Spleen (tissue), 11 donors: ENCODE results near the gene PTCD3. TPM values are rescaled to one million over a fixed set of nuclear protein-coding genes. Genes with fewer than 3 reads are reported as not detected.

Source experiments
- DNase-seq: peaks from one replicate; pipeline ENCODE4 v3.0.0-alpha.2; 2020
- H3K27ac ChIP-seq, 8 donors: fragments of 200-600 bp; sonication (generic) in 7 of 8; 1 replicate in 4 of 8; 2 replicates in 4 of 8; pipeline versions ENCODE4 v1.5.0 to v1.8.0; 2016 to 2021; ENCODE audit warnings: inconsistent platforms in 4 of 8, mild to moderate bottlenecking in 4 of 8, moderate library complexity in 1 of 8
- H3K27me3 ChIP-seq, 7 donors: fragments of 200-600 bp; sonication (generic) in 6 of 7; replicated peaks in 1 of 7; 1 replicate in 4 of 7; 2 replicates in 3 of 7; pipeline versions ENCODE4 v1.5.0 to v1.8.0; 2016 to 2021; ENCODE audit warnings: inconsistent platforms in 3 of 7, mild to moderate bottlenecking in 1 of 7
- H3K36me3 ChIP-seq, 6 donors: fragments of 200-600 bp; sonication (generic) in 5 of 6; 1 replicate in 4 of 6; 2 replicates in 2 of 6; pipeline versions ENCODE4 v1.5.0 to v1.8.0; 2016 to 2021; ENCODE audit warnings: inconsistent platforms in 2 of 6
- H3K4me1 ChIP-seq, 6 donors: fragments of 200-600 bp; sonication (generic) in 5 of 6; 1 replicate in 3 of 6; 2 replicates in 3 of 6; pipeline versions ENCODE4 v1.5.0 to v1.8.0; 2016 to 2021; ENCODE audit warnings: inconsistent platforms in 3 of 6
- H3K4me3 ChIP-seq, 8 donors: fragments of 200-600 bp; sonication (generic) in 7 of 8; 1 replicate in 4 of 8; 2 replicates in 4 of 8; pipeline versions ENCODE4 v1.5.0 to v1.8.0; 2016 to 2021; ENCODE audit warnings: inconsistent platforms in 4 of 8, mild to moderate bottlenecking in 4 of 8, moderate library complexity in 2 of 8
- H3K9me3 ChIP-seq, 8 donors: fragments of 200-600 bp; sonication (generic) in 7 of 8; 1 replicate in 4 of 8; 2 replicates in 4 of 8; pipeline versions ENCODE4 v1.5.0 to v1.8.0; 2016 to 2021; ENCODE audit warnings: inconsistent platforms in 4 of 8
- CTCF ChIP-seq, 11 experiments: fragments of 200-600 bp in 7 of 11; fragments of 450-650 bp in 4 of 11; sonication (generic) in 4 of 11; IDR thresholded peaks in 8 of 11; conservative IDR thresholded peaks in 3 of 11; 1 replicate in 7 of 11; 2 replicates in 4 of 11; pipeline versions ENCODE4 v1.4.0 to v1.8.0; 2016 to 2021; ENCODE audit warnings: antibody characterized with exemption in 11 of 11, inconsistent platforms in 4 of 11, mild to moderate bottlenecking in 1 of 11
- POLR2A ChIP-seq, 3 donors: fragments of 450-650 bp; IDR thresholded peaks; one replicate each; pipeline ENCODE4 v1.5.1; 2017; ENCODE audit warnings: antibody characterized with exemption in 3 of 3, mild to moderate bottlenecking in 1 of 3
- POLR2AphosphoS5 ChIP-seq, 3 donors: sonication (generic); formaldehyde crosslinking; IDR thresholded peaks; one replicate each; pipeline ENCODE4 v1.5.1; 2017; ENCODE audit warnings: antibody characterized with exemption in 3 of 3
- WGBS, 5 donors: extraction: QIAGEN DNeasy Blood & Tissue Kit in 3 of 5; methylation state at CpG; one replicate each; pipeline versions ENCODE4 v1.1.5 to v1.1.7; 2013 to 2018; 5-methylcytosine and 5-hydroxymethylcytosine counted together
- intact Hi-C: fragments of 100-400 bp; cut with DNase I; formaldehyde crosslinking; loops from one replicate; pipeline ENCODE4 v1.15.0; 2023; ENCODE audit warnings: low total_unique reads
- polyA plus RNA-seq, 3 donors: library from polyadenylated mRNA; stranded (reverse); fragments of 200-250 nt; gene quantifications; one replicate each; pipeline ENCODE4 v1.2.1, GENCODE V29; 2013
- total RNA-seq, 7 donors: library from RNA; depleted of rRNA in 3 of 7; stranded (reverse); fragments of >200 nt in 3 of 7; fragmentation: NEBNext Ultra II Directional in 4 of 7; extraction: Animal tissue kit (Norgen Biotek cat#: 25700) in 4 of 7; gene quantifications; one replicate each; pipeline versions ENCODE4 v1.1.0 to v1.2.1, GENCODE V29; 2016 to 2021
- donor health status: healthy with polysubstance abuse.
- donor health status: DM: no; HTN: no; CAD: no; lungs with moderate emphysema.
- donor health status: DM: no; HTN: no; CAD: no.
- donor health status: Bipolar disorder and iron deficiency.
- donor health status: healthy.
- donor health status: DM: no; HTN: no; CAD: no.
- donor health status: DM: yes; HTN: yes; CAD: no.

Gene PTCD3
- total and polyA plus RNA-seq, 10 donors: 29.8 to 126 (median 98.8) TPM

GRCh38 chr2:86175828-86176227 lies 69.8 kb downstream of the PTCD3 start:
- Histone ChIP-seq H3K4me3 (no peak overlapping the region), H3K27ac (no peak overlapping the region), H3K36me3 (peaks cover 0 to 90% (median 56%) of the 10 kb centered on the region in 6 donors), H3K4me1 (peaks cover 3 to 24% (median 11%) of the 10 kb centered on the region in 6 donors), H3K9me3 (no peaks in the 10 kb centered on the region), H3K27me3 (no peaks in the 10 kb centered on the region)
- intact Hi-C loops: no loop called here
- DNase-seq: no peak
- WGBS, 5 donors: 68 to 94% (median 88%) methylated on average over 1 of the region's 1 CpG
- no peak for TF ChIP-seq POLR2AphosphoS5 (IDR thresholded peaks at IDR 0.05)
- TF ChIP-seq POLR2A (IDR thresholded peaks at IDR 0.05): no peak
- no peak for TF ChIP-seq CTCF (IDR thresholded peaks at IDR 0.05 in 8 of 11, conservative IDR thresholded peaks at IDR 0.05 in 3 of 11)

- intact Hi-C loops: no loop called here
- no peak overlapping the region for H3K27ac ChIP-seq
Observed at GRCh38 chr2:86176597-86176996, 70.6 kb downstream of the PTCD3 start.

GRCh38 chr2:86185517-86186212 lies 79.6 kb downstream of the PTCD3 start:
- Histone ChIP-seq H3K9me3 (no peaks in the 10 kb centered on the region), H3K27me3 (no peaks in the 10 kb centered on the region), H3K4me3 (no peak overlapping the region), H3K36me3 (peaks cover 0 to 27% (median 2%) of the 10 kb centered on the region in 6 donors), H3K4me1 (peaks cover 37 to 94% (median 62%) of the 10 kb centered on the region in 6 donors), H3K27ac (peak overlapping the region; percentile 19 to 79 (median 67))
- WGBS, 5 donors: 2 to 18% (median 9%) methylated on average over 1 of the region's 1 CpG
- TF ChIP-seq POLR2A (IDR thresholded peaks at IDR 0.05) (no peak), CTCF (IDR thresholded peaks at IDR 0.05 in 8 of 11, conservative IDR thresholded peaks at IDR 0.05 in 3 of 11) (no peak)
- no peak for DNase-seq
- intact Hi-C loops: no loop called here

More at GRCh38 chr2:86176597-86176996, 70.6 kb downstream of the PTCD3 start:
- no peak for DNase-seq
- Histone ChIP-seq H3K4me3 (no peak overlapping the region), H3K36me3 (peaks cover 0 to 86% (median 50%) of the 10 kb centered on the region in 6 donors), H3K27me3 (no peaks in the 10 kb centered on the region), H3K9me3 (no peaks in the 10 kb centered on the region), H3K4me1 (peaks cover 3 to 30% (median 11%) of the 10 kb centered on the region in 6 donors)
- no peak for TF ChIP-seq POLR2AphosphoS5 (IDR thresholded peaks at IDR 0.05)
- no peak for TF ChIP-seq CTCF (IDR thresholded peaks at IDR 0.05 in 8 of 11, conservative IDR thresholded peaks at IDR 0.05 in 3 of 11)

- no peak for TF ChIP-seq CTCF (IDR thresholded peaks at IDR 0.05 in 8 of 11, conservative IDR thresholded peaks at IDR 0.05 in 3 of 11)
- TF ChIP-seq POLR2AphosphoS5 (IDR thresholded peaks at IDR 0.05): no peak
- no peak for TF ChIP-seq POLR2A (IDR thresholded peaks at IDR 0.05)
- Histone ChIP-seq H3K4me1 (peaks cover 37 to 97% (median 68%) of the 10 kb centered on the region in 6 donors), H3K9me3 (no peaks in the 10 kb centered on the region), H3K27me3 (no peaks in the 10 kb centered on the region), H3K27ac (peak overlapping the region in 7 of 8 donors; percentile 19 to 79 (median 68)), H3K4me3 (no peak overlapping the region), H3K36me3 (peaks cover 0 to 26% (median 0%) of the 10 kb centered on the region in 6 donors)
- no peak for DNase-seq
- intact Hi-C loops: no loop called here
Observed at GRCh38 chr2:86186431-86186830, 80.4 kb downstream of the PTCD3 start.
